Astrocyte of the cerebellum (primary cell): ENCODE data around the gene AZIN2.

Experiments used
- DNase-seq: peaks from one replicate; pipeline ENCODE4 v3.0.0-alpha.2; 2011; ENCODE audit warnings: low read depth
- H3K4me3 ChIP-seq: 2 replicates; pipeline ENCODE4 v1.5.1; 2011; ENCODE audit warnings: mild to moderate bottlenecking, low read depth, low read length, moderate library complexity
- CTCF ChIP-seq: IDR thresholded peaks from 2 replicates; pipeline ENCODE4 v1.5.1; 2012; ENCODE audit warnings: low read length, low read depth, moderate library complexity, mild to moderate bottlenecking; ENCODE audit errors: missing control alignments
- in situ Hi-C: cut with HindIII; loops from 2 replicates; pipeline ENCODE4 v1.10.0; 2017; ENCODE audit warnings: low sequenced_read_pairs

The AZIN2 gene

DNA sequence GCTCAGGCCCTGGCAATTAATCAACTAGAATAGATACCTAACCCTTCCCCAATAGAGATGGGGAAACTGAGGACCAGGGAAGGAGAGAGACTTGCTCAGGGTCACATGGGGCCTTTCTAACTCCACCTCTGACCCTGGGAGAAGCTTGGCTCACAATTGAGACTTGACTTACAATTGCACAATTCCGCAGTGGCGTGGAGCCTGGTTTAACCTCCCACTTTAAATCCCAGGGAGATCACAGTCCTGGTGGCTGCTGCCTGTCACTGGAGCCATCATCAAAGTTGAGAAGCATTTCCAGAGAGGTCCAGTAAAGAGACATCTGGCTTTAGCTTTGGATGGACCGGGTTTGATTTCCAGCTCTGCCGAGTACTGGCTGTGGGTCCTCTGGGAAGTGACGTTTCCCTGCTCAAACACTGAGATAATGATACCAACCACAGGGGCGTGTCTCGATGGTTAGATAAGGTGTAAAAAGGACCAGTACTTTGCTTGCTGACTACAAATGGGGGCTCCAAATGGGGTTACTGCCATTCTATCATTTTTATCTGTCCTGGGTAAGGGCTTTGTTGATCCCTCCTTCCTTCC is 61.6 kb downstream of the AZIN2 start:
- no peak for DNase-seq
- in situ Hi-C loops, result loop anchor here (5.0 kb wide), 1 partner anchor 35 kb away; no protein-coding TSS in a partner anchor
- H3K4me3 ChIP-seq, result no peak overlapping the region
- no peak for TF ChIP-seq CTCF

DNA sequence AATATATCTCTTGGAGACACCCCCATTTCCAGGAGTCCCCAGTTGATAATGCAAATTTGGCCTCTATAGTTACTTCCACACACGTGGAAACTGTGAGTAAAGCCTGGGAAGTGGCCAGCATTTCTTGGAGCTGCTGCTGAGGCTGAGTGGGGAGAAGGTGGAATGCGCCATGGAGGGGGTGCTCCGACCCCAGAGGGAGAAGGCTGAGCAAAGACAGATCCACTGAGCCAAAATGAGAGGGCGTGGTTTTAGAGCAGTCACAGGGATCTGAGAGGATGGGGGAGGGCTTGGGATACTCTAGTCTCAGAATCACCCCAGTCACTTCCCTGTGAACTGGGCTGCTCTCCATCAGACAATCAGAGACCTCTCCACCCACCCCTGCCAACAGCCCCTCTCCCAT is 62.2 kb downstream of the AZIN2 start:
- DNase-seq, result no peak
- TF ChIP-seq CTCF, result no peak
- H3K4me3 ChIP-seq, result no peak overlapping the region
- in situ Hi-C loops, result loop anchor here (5.0 kb wide), 1 partner anchor 34 kb away; no protein-coding TSS in a partner anchor

GRCh38 chr1:33143698-33144097 is 62.7 kb downstream of the AZIN2 start:
- TF ChIP-seq CTCF, result no peak
- no peak for DNase-seq
- in situ Hi-C loops, result loop anchor here (5.0 kb wide), 1 partner anchor 34 kb away; no protein-coding TSS in a partner anchor
- no peak overlapping the region for H3K4me3 ChIP-seq

DNA sequence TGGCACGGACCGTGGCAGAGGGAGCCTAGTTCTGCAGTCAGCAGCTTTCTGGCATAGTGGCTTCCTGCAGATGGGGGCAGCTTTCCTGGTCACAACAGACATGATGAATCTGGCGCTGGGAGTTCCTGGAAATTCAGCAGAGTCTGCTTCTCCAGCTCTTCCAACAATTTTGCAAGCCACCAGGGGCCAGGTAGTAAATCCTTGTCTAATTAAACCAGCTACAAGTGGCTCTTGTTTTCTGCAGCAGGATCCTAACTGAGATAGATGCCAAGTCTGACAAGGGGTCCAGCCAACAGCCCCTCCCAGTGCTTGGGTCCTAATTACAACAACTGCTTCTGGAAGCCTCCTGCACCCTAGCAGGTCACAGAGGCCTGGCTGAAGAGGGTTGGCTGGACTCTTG is 65.0 kb downstream of the AZIN2 start:
- no peak overlapping the region for H3K4me3 ChIP-seq
- TF ChIP-seq CTCF, result no peak
- in situ Hi-C loops, result no loop called here
- DNase-seq, result no peak

- no peak overlapping the region for H3K4me3 ChIP-seq
- DNase-seq, result no peak
- in situ Hi-C loops, result no loop called here
- TF ChIP-seq CTCF, result no peak
Observed at GRCh38 chr1:33147275-33147996, 66.5 kb downstream of the AZIN2 start.

GRCh38 chr1:33147997-33148314 is 67.0 kb downstream of the AZIN2 start:
- TF ChIP-seq CTCF, result peak; percentile 49

More at GRCh38 chr1:33147997-33148314, 67.0 kb downstream of the AZIN2 start:
- no peak overlapping the region for H3K4me3 ChIP-seq
- no peak for DNase-seq
- in situ Hi-C loops, result no loop called here
